HCT116 (cell line): ENCODE results near the gene THAP8. TPM values are rescaled to one million over a fixed set of nuclear protein-coding genes. Genes with fewer than 3 reads are reported as not detected.

Experiments used
- ATAC-seq: fragments of 200-7000 bp; cut with Tn5 transposase; 2 replicates; pipeline ENCODE4 v1.9.1; 2020; ENCODE audit warnings: mild to moderate bottlenecking, moderate library complexity
- BruUV-seq: library from RNA; stranded (reverse); fragments of 400-500 nt; replicated peaks from 2 replicates; lab custom pipeline; 2021; lab: Mats Ljungman, UMichigan
- CTCF ChIA-PET: fragments of 300-600 bp; sonication (Branson Sonifier 250); formaldehyde crosslinking; loops from one replicate; lab custom pipeline; 2021; ENCODE audit warnings: antibody characterized with exemption; lab: Charles Lee
- POLR2A ChIA-PET: fragments of 300-600, 350-600 bp; sonication (Branson Sonifier 250); formaldehyde crosslinking; loops from one replicate; lab custom pipeline; 2021; ENCODE audit warnings: antibody characterized with exemption; lab: Charles Lee
- RAD21 ChIA-PET, 2 experiments: fragments of 300-600 bp; sonication (Branson Sonifier 250); formaldehyde crosslinking; loops; one replicate each; lab custom pipeline; 2023; ENCODE audit warnings: low total read pairs in 2 of 2; ENCODE audit not compliant: uncharacterized antibody in 2 of 2, unreplicated experiment in 2 of 2, low non-redundant PET in 1 of 2; lab: Charles Lee
- DNase-seq: peaks from one replicate; pipeline ENCODE4 v3.0.0-alpha.2; 2010; ENCODE audit warnings: low read depth, low spot score
- H2AFZ ChIP-seq: fragments of 200-600 bp; shearing (Covaris generic), sonication (generic); 2 replicates; pipeline ENCODE4 v1.6.1; 2017; ENCODE audit warnings: low read depth, mixed run types, mixed read lengths, antibody characterized with exemption, low read length; ENCODE audit not compliant: poor library complexity, severe bottlenecking
- H3K27ac ChIP-seq: 2 replicates; pipeline ENCODE4 v1.5.1; 2012; ENCODE audit warnings: low read depth, low read length
- H3K27me3 ChIP-seq: fragments of 200-600 bp; sonication (generic); 2 replicates; pipeline ENCODE4 v1.6.1; 2016; ENCODE audit warnings: mixed run types, low read length, mixed read lengths; ENCODE audit not compliant: insufficient read depth
- H3K36me3 ChIP-seq, 2 experiments: fragments of 200-500 bp in 1 of 2; fragments of 200-600 bp in 1 of 2; sonication (Bioruptor generic) in 1 of 2; sonication (generic) in 1 of 2; 2 replicates each; pipeline versions ENCODE4 v1.5.1 to v1.6.1; 2014 to 2016; ENCODE audit warnings: low read length in 2 of 2, inconsistent platforms in 1 of 2, mixed read lengths in 1 of 2, mixed run types in 1 of 2; ENCODE audit not compliant: insufficient read depth in 2 of 2, control insufficient read depth in 1 of 2
- H3K4me1 ChIP-seq, 2 experiments: fragments of 200-600 bp in 1 of 2; sonication (generic) in 1 of 2; 2 replicates each; pipeline versions ENCODE4 v1.5.1 to v1.6.1; 2012 to 2017; ENCODE audit warnings: low read length in 2 of 2, inconsistent platforms in 1 of 2, mild to moderate bottlenecking in 1 of 2, mixed read lengths in 1 of 2, mixed run types in 1 of 2, moderate library complexity in 1 of 2; ENCODE audit not compliant: insufficient read depth in 2 of 2, control insufficient read depth in 1 of 2
- H3K4me2 ChIP-seq: fragments of 200-600 bp; sonication (generic); 2 replicates; pipeline ENCODE4 v1.6.1; 2017; ENCODE audit warnings: mixed run types, low read length, mixed read lengths
- H3K4me3 ChIP-seq, 2 experiments: fragments of 200-600 bp in 1 of 2; sonication (generic) in 1 of 2; replicated peaks in 1 of 2; 2 replicates each; pipeline ENCODE4 v1.5.1; 2011 to 2016; ENCODE audit warnings: low read length in 2 of 2, control low read depth in 1 of 2, low read depth in 1 of 2, mild to moderate bottlenecking in 1 of 2, mixed read lengths in 1 of 2, mixed run types in 1 of 2
- H3K79me2 ChIP-seq: fragments of 200-600 bp; sonication (generic); 2 replicates; pipeline ENCODE4 v1.6.1; 2017; ENCODE audit warnings: mild to moderate bottlenecking, mixed run types, low read length, moderate library complexity, mixed read lengths; ENCODE audit not compliant: insufficient read depth
- H3K9ac ChIP-seq: fragments of 200-600 bp; sonication (generic); 2 replicates; pipeline ENCODE4 v1.6.1; 2016; ENCODE audit warnings: low read length, mixed read lengths
- H3K9me2 ChIP-seq: fragments of 200-600 bp; sonication (generic), shearing (Covaris generic); 2 replicates; pipeline ENCODE4 v1.6.1; 2017; ENCODE audit warnings: mixed run types, mild to moderate bottlenecking, moderate library complexity; ENCODE audit not compliant: insufficient read depth
- H3K9me3 ChIP-seq, 2 experiments: fragments of 200-500 bp in 1 of 2; fragments of 200-600 bp in 1 of 2; sonication (Bioruptor generic) in 1 of 2; sonication (generic) in 1 of 2; 2 replicates each; pipeline ENCODE4 v1.6.1; 2014 to 2017; ENCODE audit warnings: low read length in 2 of 2, mixed read lengths in 2 of 2, inconsistent platforms in 1 of 2, low read depth in 1 of 2, mild to moderate bottlenecking in 1 of 2, mixed run types in 1 of 2, moderate library complexity in 1 of 2; ENCODE audit not compliant: control insufficient read depth in 1 of 2, insufficient read depth in 1 of 2
- H4K20me1 ChIP-seq: fragments of 200-600 bp; sonication (generic), shearing (Covaris generic); 2 replicates; pipeline ENCODE4 v1.6.1; 2017; ENCODE audit warnings: mixed run types, mild to moderate bottlenecking, moderate library complexity; ENCODE audit not compliant: insufficient read depth
- CBX3 ChIP-seq: IDR thresholded peaks from 2 replicates; pipeline ENCODE4 v1.6.1; 2012; ENCODE audit warnings: low read depth
- CEBPB ChIP-seq: IDR thresholded peaks from 2 replicates; pipeline ENCODE4 v1.6.1; 2012; ENCODE audit warnings: low read depth
- SP1 ChIP-seq: IDR thresholded peaks from 2 replicates; pipeline ENCODE4 v1.6.1; 2012; ENCODE audit warnings: low read depth
- YY1 ChIP-seq: IDR thresholded peaks from 2 replicates; pipeline ENCODE4 v1.6.1; 2011; ENCODE audit warnings: low read length, low read depth, moderate library complexity, mild to moderate bottlenecking; ENCODE audit not compliant: insufficient replicate concordance; ENCODE audit errors: extremely low read depth
- intact Hi-C: fragments of 100-400 bp; cut with micrococcal nuclease; formaldehyde crosslinking; loops from 2 replicates; pipeline ENCODE4 v1.10.0; 2022
- total RNA-seq: library from RNA; stranded (reverse); gene quantifications from one replicate; pipeline ENCODE4 v1.2.1, GENCODE V29; 2021; ENCODE audit not compliant: unreplicated experiment
- TF ChIP-seq, protein P1 (sequence below): IDR thresholded peaks from 2 replicates; pipeline ENCODE4 v1.6.1; 2011; ENCODE audit warnings: mild to moderate bottlenecking, low read length, moderate library complexity; ENCODE audit not compliant: insufficient replicate concordance; ENCODE audit errors: extremely low read depth
- TF ChIP-seq, protein P2 (sequence below): IDR thresholded peaks from 2 replicates; pipeline ENCODE4 v1.6.1; 2012
- TF ChIP-seq, protein P3 (sequence below): IDR thresholded peaks from 2 replicates; pipeline ENCODE4 v1.6.1; 2012

Gene THAP8
- total RNA-seq, 1 experiment from 2014 or later: 1.7 TPM

DNA sequence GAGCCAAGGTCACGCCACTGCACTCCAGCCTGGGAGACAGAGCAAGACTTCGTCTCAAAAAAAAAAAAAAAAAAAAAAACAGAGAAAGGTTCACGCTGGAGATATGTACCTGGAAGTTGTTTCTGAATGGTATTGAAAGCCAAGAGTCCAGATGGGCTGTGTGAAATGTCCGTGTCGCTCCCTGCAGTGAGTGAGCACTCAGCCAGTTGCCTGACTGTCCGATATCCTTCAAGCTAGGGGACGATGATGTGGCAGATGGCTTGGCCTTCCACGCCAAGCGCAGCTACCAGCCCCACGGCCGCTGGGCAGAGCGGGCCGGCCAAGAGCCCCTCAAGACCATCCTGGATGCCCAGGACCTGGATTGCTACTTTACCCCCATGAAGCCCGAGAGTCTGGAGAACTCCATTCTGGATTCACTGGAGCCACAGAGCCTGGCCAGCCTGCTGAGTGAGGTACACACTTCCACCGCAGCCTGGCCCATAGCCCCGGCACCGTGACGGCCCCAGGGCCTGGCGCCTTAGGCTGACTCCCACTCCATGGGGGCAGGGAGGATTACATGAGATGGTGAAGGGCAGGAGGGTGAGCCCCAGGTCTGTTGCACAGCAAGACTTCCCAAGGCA lies 45.2 kb upstream of the THAP8 start:
- Histone ChIP-seq H3K27me3 (no peaks in the 10 kb centered on the region), H3K9me2 (no peaks in the 10 kb centered on the region), H3K4me1 (peaks cover 0 to 17% of the 10 kb centered on the region in 2 experiments; a peak in 2 of 4 replicates), H3K4me2 (no peak overlapping the region), H3K79me2 (no peaks in the 10 kb centered on the region), H4K20me1 (no peaks in the 10 kb centered on the region), H3K4me3 (no peak overlapping the region), H2AFZ (no peak overlapping the region), H3K36me3 (peaks cover 9 to 18% of the 10 kb centered on the region in 2 experiments; a peak in 3 of 4 replicates), H3K27ac (no peak overlapping the region), H3K9me3 (no peaks in the 10 kb centered on the region), H3K9ac (no peak overlapping the region)
- ChIA-PET POLR2A (no interaction called here), RAD21 (no interaction called here), CTCF (no interaction called here)
- ATAC-seq (no peak), DNase-seq (no peak)
- no TSS peak for BruUV-seq
- TF ChIP-seq, protein P1, sequence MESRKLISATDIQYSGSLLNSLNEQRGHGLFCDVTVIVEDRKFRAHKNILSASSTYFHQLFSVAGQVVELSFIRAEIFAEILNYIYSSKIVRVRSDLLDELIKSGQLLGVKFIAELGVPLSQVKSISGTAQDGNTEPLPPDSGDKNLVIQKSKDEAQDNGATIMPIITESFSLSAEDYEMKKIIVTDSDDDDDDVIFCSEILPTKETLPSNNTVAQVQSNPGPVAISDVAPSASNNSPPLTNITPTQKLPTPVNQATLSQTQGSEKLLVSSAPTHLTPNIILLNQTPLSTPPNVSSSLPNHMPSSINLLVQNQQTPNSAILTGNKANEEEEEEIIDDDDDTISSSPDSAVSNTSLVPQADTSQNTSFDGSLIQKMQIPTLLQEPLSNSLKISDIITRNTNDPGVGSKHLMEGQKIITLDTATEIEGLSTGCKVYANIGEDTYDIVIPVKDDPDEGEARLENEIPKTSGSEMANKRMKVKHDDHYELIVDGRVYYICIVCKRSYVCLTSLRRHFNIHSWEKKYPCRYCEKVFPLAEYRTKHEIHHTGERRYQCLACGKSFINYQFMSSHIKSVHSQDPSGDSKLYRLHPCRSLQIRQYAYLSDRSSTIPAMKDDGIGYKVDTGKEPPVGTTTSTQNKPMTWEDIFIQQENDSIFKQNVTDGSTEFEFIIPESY: no peak
- intact Hi-C loops: no loop called here

DNA sequence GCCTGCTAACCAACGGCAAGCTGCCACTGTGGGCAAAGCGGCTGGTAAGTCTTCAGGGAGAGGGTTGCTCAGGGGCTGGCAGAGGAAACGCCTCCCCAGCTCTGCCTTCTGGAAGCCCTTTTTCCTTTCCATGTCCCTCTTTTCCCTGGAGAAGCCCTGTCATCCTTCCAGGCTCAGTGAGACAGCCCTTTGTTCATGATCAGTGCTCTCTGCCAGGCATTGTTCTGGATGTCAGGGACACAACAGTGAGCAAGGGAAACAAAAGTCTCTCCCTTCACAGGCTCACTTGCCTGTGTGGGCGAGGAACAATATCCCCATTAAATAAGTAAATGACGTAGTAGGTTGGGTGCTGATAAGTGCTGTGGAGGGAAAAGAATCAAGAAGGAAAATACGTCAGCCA lies 43.0 kb upstream of the THAP8 start:
- Histone ChIP-seq H3K4me3 (no peak overlapping the region), H4K20me1 (no peaks in the 10 kb centered on the region), H2AFZ (no peak overlapping the region), H3K79me2 (no peaks in the 10 kb centered on the region), H3K4me1 (peaks cover 0 to 8% of the 10 kb centered on the region in 2 experiments; a peak in 1 of 4 replicates), H3K27ac (no peak overlapping the region), H3K4me2 (no peak overlapping the region), H3K9ac (no peak overlapping the region), H3K9me2 (no peaks in the 10 kb centered on the region), H3K36me3 (peaks cover 5 to 12% of the 10 kb centered on the region in 2 experiments), H3K9me3 (no peaks in the 10 kb centered on the region), H3K27me3 (no peaks in the 10 kb centered on the region)
- ATAC-seq (no peak), DNase-seq (no peak)
- POLR2A ChIA-PET: no interaction called here
- CTCF ChIA-PET: no interaction called here
- intact Hi-C loops: no loop called here
- BruUV-seq: no TSS peak
- RAD21 ChIA-PET: no interaction called here
- TF ChIP-seq, protein P1: no peak
- TF ChIP-seq SP1 (no peak), YY1 (no peak), CEBPB (no peak), CBX3 (no peak)
- TF ChIP-seq, protein P2, sequence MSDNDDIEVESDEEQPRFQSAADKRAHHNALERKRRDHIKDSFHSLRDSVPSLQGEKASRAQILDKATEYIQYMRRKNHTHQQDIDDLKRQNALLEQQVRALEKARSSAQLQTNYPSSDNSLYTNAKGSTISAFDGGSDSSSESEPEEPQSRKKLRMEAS: no peak
- TF ChIP-seq, protein P3, sequence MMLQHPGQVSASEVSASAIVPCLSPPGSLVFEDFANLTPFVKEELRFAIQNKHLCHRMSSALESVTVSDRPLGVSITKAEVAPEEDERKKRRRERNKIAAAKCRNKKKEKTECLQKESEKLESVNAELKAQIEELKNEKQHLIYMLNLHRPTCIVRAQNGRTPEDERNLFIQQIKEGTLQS: no peak
